Right renal cortex interstitium (tissue), 3 donors: ENCODE results near the gene TAPT1. TPM values are rescaled to one million over a fixed set of nuclear protein-coding genes. Genes with fewer than 3 reads are reported as not detected.

Experiments used
- DNase-seq, 3 donors: peaks; one replicate each; pipeline ENCODE4 v3.0.0-alpha.2; 2013; ENCODE audit warnings: low read depth in 3 of 3, low spot score in 2 of 3
- polyA plus RNA-seq, 3 donors: library from polyadenylated mRNA; unstranded; fragments of 120-200 nt; gene quantifications; one replicate each; pipeline ENCODE4 v1.2.1, GENCODE V29; 2013; ENCODE audit not compliant: insufficient read length in 3 of 3

The TAPT1 gene
- polyA plus RNA-seq, 3 donors, result 36.6 to 42.6 (median 39.6) TPM

DNA sequence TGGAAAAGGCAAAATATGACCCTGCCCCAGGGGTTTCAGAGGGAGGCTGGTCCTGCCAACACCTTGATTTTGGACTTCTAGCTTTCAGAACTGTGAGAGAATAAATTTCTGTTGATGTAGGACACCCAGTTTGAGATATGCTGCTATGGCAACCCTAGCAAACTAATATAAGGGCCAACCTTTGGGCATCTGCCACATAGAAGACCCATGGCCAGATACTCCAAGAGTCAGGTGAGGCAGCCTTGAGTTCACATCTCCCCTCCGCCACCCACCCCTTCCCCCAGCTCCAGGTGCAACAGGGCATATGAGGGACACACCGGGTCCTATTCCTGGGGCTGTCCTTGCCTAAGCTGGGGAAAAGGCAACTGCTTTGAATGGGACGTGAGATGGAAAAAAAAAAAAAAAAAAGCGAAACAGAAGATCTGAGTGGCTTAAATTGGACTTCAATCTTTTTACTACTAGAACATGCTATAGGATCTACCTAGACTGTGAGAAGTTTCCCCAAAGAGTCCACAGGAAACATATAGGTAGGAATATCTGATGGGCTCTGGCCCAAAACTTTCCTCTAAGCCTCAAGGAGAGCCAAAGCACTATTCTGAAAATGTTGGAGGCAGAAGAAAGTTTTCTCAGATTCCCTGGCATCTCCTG is 85.9 kb downstream of the TAPT1 start:
- DNase-seq, result no peak

DNA sequence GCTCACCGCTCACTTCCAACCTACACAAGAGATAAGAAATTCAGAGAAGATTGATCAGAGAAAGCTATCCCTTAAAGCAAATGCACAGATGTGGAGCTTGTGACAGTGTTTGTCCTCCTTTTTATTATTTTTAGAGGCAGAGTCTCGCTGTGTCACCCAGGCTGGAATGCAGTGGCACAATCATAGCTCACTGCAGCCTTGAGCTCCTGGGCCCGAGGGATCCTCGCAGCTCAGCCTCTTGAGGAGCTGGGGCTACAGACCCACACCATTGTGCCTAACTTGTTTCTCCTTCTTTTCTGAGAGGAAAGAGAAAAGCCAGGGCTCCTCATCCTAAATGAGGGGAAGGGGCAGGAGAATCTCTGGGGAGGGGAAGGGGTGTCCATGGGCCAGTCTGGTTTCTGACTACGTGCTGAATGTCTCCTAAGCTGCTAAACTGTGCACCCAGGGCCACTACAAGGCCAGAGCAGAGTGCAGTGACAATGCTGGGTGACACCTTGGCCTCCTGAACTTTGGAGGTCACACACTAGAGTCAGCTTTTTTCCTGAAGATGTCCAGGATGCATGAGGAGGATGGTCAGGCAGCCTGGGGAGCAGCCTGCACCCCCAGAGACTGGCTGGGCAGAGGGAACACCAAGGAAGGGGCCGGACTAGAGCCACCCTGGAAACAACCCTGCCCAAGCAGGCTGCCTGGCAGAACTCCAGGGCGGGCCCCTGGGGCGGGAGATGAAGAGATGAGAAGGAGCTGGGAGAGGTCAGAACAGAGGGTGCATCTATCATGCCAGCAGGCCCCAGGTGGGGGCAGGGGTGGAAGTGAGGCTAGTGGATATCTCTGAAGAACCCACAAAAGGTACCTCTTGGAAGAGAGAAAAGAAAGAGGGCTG is 87.0 kb downstream of the TAPT1 start:
- no peak for DNase-seq

DNA sequence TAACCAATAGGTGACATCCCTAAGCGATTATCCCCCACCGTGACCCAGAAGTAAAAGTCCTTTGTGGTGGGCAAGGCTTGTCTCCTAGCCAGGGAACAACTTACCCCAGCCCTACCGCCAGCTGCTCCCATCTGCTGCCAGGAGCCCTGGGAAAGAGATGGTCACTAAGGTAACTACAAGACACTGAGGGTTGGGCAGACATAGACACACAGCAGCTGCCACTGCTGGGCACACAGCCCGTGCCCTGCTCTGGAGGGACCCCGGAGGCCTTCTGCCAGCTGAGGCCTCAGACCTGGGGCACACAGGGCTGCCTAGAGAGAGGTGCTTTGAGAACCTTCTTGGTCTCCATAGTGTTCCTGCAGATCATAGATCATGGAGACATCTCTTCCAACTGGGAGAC is 89.4 kb downstream of the TAPT1 start:
- DNase-seq, result no peak

DNA sequence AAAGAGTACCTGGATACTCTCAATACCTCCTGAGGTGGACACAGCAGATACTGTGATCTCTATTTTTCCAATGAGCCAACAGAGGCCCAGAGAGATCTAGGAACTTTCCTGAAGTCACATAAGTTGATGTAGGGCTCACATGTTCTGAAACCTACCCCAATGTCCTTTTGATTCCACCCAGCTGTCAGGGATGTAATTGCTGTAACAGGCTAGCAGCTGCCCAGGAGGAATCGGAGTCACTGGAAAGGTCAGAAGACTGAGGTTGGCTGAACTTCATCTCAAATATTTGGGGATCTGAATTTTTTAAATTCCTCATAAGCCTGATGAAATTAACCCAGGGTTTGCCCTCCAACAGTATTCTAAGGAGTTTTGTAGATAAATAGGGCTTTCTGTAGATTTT is 90.0 kb downstream of the TAPT1 start:
- no peak for DNase-seq

- no peak for DNase-seq
Measured at GRCh38 chr4:16133406-16133805, 92.9 kb downstream of the TAPT1 start.

DNA sequence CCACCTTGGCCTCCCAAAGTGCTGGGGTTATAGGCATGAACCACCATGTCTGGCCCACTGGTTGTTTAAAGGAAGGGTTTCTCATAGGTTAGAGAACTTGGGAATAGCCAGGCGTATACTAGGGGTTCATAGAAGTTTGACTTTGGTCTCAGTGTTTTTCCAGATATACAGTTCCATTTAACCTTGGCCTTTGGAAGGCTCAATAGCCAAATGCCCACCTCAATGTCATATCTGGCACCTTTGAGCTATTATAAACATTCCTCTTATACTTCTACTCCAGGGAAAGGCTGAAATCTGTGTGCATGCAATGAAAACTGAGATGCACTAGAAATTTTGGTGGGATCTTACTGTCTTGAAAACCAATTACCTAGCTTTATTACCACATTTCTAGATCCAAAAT is 95.0 kb downstream of the TAPT1 start:
- DNase-seq, result no peak

DNA sequence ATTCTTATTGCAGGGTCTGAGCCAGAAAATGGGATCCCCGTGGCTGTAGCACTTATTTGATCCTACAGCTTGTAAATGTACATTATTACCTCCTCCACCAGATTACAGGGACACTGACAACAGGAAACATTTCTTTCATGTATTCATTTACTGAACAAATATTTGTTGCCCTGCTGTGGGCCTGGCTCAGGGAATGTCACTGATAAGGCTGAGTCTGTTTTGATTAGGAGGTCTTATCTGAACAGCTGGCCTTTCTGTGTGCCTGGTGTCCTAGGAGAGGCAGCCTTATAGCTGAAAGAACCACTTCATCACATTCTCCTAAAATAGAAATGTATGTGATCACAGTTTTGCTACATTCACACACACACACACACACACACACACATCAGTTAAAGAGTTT is 96.9 kb downstream of the TAPT1 start:
- DNase-seq, result no peak

- no peak for DNase-seq
Measured at GRCh38 chr4:16126714-16127113, 99.6 kb downstream of the TAPT1 start.

DNA sequence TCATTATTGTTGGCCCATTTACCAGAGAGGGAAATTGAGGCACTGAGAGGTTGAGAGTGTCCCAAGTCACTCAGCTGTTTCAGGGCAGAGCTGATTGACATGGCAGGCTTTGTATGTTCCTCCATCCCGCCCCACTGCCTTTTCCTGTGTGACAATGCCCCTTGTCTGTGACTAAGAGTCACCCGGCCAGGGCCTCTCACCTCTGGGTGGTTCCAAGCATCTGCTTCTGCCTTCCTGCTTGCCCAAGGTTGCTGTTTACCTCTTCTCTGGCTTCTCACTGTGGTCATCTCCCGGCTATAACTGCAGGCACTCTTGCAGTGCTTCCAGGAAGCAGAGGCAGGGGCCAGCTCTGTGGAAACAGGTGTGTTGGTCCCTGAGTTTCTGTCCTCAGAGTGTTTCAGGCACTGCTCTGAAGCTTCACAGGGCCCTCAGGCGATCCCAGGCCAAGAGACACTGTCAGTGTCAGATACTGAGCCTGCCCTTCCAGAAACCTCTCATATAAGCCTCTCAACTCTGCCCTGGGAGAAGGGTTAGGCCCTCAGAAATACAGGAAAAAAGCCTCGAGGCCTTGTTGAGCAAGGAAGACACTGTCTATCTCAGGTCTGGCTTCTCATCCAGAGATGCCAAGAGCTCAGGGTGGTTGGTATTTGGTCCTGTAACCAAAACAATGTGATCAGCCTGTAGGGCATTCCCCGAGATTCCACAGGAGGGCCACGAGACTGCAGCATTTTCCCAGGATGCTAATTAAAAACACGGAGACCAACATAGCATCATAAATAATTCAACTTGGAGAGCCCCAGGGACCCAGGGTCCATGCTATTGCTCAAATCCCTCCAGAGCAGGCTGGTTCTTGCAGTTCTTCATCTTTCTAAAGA is 100.5 kb downstream of the TAPT1 start:
- no peak for DNase-seq

GRCh38 chr4:16124232-16124631 is 102.0 kb downstream of the TAPT1 start:
- no peak for DNase-seq

GRCh38 chr4:16123356-16124084 is 102.8 kb downstream of the TAPT1 start:
- DNase-seq, result no peak

- no peak for DNase-seq
Measured at GRCh38 chr4:16122784-16123183, 103.5 kb downstream of the TAPT1 start.

- no peak for DNase-seq
Measured at GRCh38 chr4:16122308-16122711, 104.0 kb downstream of the TAPT1 start.

- DNase-seq, result no peak
Measured at GRCh38 chr4:16120720-16121119, 105.6 kb downstream of the TAPT1 start.

- DNase-seq, result no peak
Measured at GRCh38 chr4:16119981-16120380, 106.3 kb downstream of the TAPT1 start.

- no peak for DNase-seq
Measured at GRCh38 chr4:16118090-16118489, 108.2 kb downstream of the TAPT1 start.

DNA sequence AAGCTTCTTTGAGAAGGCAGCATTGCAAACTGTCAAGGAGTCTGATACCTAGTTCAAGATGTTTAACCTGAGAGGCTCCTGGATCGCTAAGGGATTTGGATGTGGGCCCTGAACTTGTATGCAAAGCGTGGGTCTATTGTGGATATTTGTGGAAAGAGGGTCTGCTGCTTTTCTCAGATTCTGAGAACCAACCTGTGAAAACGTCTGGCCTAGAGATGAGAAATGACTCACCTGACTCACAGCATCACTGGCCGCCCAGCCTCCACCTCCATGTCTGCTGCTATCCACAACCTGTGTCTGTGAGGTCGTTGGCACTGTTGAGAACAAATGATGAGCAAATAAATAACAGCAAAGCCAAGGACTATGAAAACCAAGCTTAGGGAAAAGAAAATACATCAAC is 109.1 kb downstream of the TAPT1 start:
- DNase-seq, result no peak

- no peak for DNase-seq
Measured at GRCh38 chr4:16116493-16116990, 109.7 kb downstream of the TAPT1 start.

GRCh38 chr4:16116019-16116418 is 110.3 kb downstream of the TAPT1 start:
- no peak for DNase-seq

- DNase-seq, result no peak
Measured at GRCh38 chr4:16114546-16114945, 111.7 kb downstream of the TAPT1 start.
